K562 (cell line): ENCODE data around the gene SUB1. TPM values are rescaled to one million over a fixed set of nuclear protein-coding genes. Genes with fewer than 3 reads are reported as not detected.

Experiments
- ATAC-seq: fragments of 200-7000 bp; cut with Tn5 transposase; 3 replicates; pipeline ENCODE4 v1.9.1; 2020; ENCODE audit warnings: moderate library complexity
- BruUV-seq: library from RNA; stranded (reverse); fragments of 400-500 nt; replicated peaks from 2 replicates; lab custom pipeline; 2021; lab: Mats Ljungman, UMichigan
- CTCF ChIA-PET: fragments of 300-600 bp; formaldehyde crosslinking; extraction: SDS; loops from one replicate; lab custom pipeline; 2021; ENCODE audit warnings: low intra/inter-chr PET ratio; lab: Yijun Ruan, JAX
- POLR2A ChIA-PET: fragments of 300-600, 350-650 bp; sonication (Branson Sonifier 250); formaldehyde crosslinking; extraction: SDS; loops from one replicate; lab custom pipeline; 2021; ENCODE audit warnings: antibody characterized with exemption, inconsistent platforms; lab: Yijun Ruan, JAX
- DNase-seq, 4 experiments: peaks; one replicate each; pipeline versions ENCODE4 v3.0.0 to v3.0.0-alpha.2; 2011 to 2018; ENCODE audit warnings: low spot score in 3 of 4, mixed read lengths in 3 of 4; ENCODE audit errors: extremely low read depth in 1 of 4
- FAIRE-seq: peaks from 2 replicates; lab custom pipeline; 2011; peaks lifted over from hg19 to GRCh38; lab: Jason Lieb, UNC
- H2AFZ ChIP-seq: 2 replicates; pipeline ENCODE4 v1.6.0; 2011; ENCODE audit warnings: low read depth, low read length, control low read depth, inconsistent platforms
- H3K27ac ChIP-seq: fragments of 200-600 bp; 3 replicates; pipeline ENCODE4 v1.8.0; 2011; ENCODE audit warnings: low read depth, mild to moderate bottlenecking, control low read depth, inconsistent platforms, low read length, moderate library complexity, mixed read lengths; ENCODE audit errors: extremely low read depth
- H3K27me3 ChIP-seq, 2 experiments: fragments of 300-600 bp in 1 of 2; 2 replicates in 1 of 2; 3 replicates in 1 of 2; pipeline versions ENCODE4 v1.6.0 to v1.8.0; 2011; ENCODE audit warnings: inconsistent platforms in 2 of 2, low read length in 2 of 2, mild to moderate bottlenecking in 1 of 2, mixed read lengths in 1 of 2, moderate library complexity in 1 of 2; ENCODE audit not compliant: control insufficient read depth in 2 of 2, insufficient read depth in 2 of 2
- H3K36me3 ChIP-seq: fragments of 300-600 bp; 3 replicates; pipeline ENCODE4 v1.8.0; 2011; ENCODE audit warnings: mild to moderate bottlenecking, low read length, inconsistent platforms; ENCODE audit not compliant: control insufficient read depth, insufficient read depth
- H3K4me1 ChIP-seq, 2 experiments: fragments of 200-600 bp in 1 of 2; replicated peaks in 1 of 2; 2 replicates in 1 of 2; 3 replicates in 1 of 2; pipeline versions ENCODE4 v1.5.1 to v1.8.0; 2011; ENCODE audit warnings: inconsistent platforms in 2 of 2, low read length in 2 of 2, mild to moderate bottlenecking in 1 of 2, mixed read lengths in 1 of 2, moderate library complexity in 1 of 2; ENCODE audit not compliant: control insufficient read depth in 2 of 2, insufficient read depth in 2 of 2
- H3K4me2 ChIP-seq: 2 replicates; pipeline ENCODE4 v1.6.1; 2011; ENCODE audit warnings: low read length, control low read depth, inconsistent platforms, mixed read lengths; ENCODE audit not compliant: insufficient read depth
- H3K4me3 ChIP-seq: fragments of 200-600 bp; sonication (generic), shearing (Covaris generic); 2 replicates; pipeline ENCODE4 v1.5.1; 2016; ENCODE audit warnings: control low read depth, inconsistent platforms
- H3K79me2 ChIP-seq: fragments of 200-600 bp; 3 replicates; pipeline ENCODE4 v1.8.0; 2011; ENCODE audit warnings: low read length, inconsistent platforms; ENCODE audit not compliant: control insufficient read depth, insufficient read depth
- H3K9ac ChIP-seq, 2 experiments: 2 replicates each; pipeline versions ENCODE4 v1.6.0 to v1.6.1; 2011; ENCODE audit warnings: low read depth in 2 of 2, low read length in 2 of 2, control low read depth in 1 of 2, inconsistent platforms in 1 of 2, mild to moderate bottlenecking in 1 of 2, mixed read lengths in 1 of 2; ENCODE audit not compliant: insufficient read depth in 1 of 2
- H3K9me1 ChIP-seq: one replicate; pipeline ENCODE4 v1.6.0; 2011; ENCODE audit warnings: inconsistent platforms, mild to moderate bottlenecking, low read length, moderate library complexity; ENCODE audit not compliant: control insufficient read depth, insufficient read depth
- H3K9me3 ChIP-seq: replicated peaks from 2 replicates; pipeline ENCODE4 v1.5.1; 2011; ENCODE audit warnings: low read depth, low read length, inconsistent platforms; ENCODE audit not compliant: control insufficient read depth, insufficient read depth
- H4K20me1 ChIP-seq: replicated peaks from 2 replicates; pipeline ENCODE4 v1.6.1; 2011; ENCODE audit warnings: low read length, inconsistent platforms, mixed read lengths; ENCODE audit not compliant: control insufficient read depth, insufficient read depth
- CBFA2T3 ChIP-seq: fragments of 450-650 bp; IDR thresholded peaks from 2 replicates; pipeline ENCODE4 v1.6.1; 2017
- CHD4 ChIP-seq: fragments of 200-600 bp; sonication (generic); IDR thresholded peaks from 3 replicates; pipeline ENCODE4 v1.6.1; 2012; ENCODE audit warnings: low read depth, mild to moderate bottlenecking, mixed read lengths, low read length, inconsistent platforms; ENCODE audit not compliant: insufficient read depth, insufficient replicate concordance, poor library complexity, severe bottlenecking
- EP400 ChIP-seq: fragments of 450-650 bp; IDR thresholded peaks from 2 replicates; pipeline ENCODE4 v1.6.1; 2017; ENCODE audit warnings: antibody characterized with exemption, mild to moderate bottlenecking, moderate library complexity
- HNRNPLL ChIP-seq: fragments of 200-400 bp; formaldehyde crosslinking; IDR thresholded peaks from 2 replicates; pipeline ENCODE4 v1.6.1; 2017; ENCODE audit warnings: low read length, low read depth, mild to moderate bottlenecking; ENCODE audit not compliant: poor library complexity, severe bottlenecking
- PHB ChIP-seq: fragments of 250-450 bp; sonication (Bioruptor Pico); IDR thresholded peaks from 2 replicates; pipeline ENCODE4 v1.5.0; 2021
- PHB2 ChIP-seq: fragments of 450-650 bp; IDR thresholded peaks from 2 replicates; pipeline ENCODE4 v1.6.1; 2017; ENCODE audit warnings: low read depth
- PYGO2 ChIP-seq: fragments of 450-650 bp; IDR thresholded peaks from 2 replicates; pipeline ENCODE4 v1.6.1; 2016; ENCODE audit warnings: mild to moderate bottlenecking, missing genetic modification characterization, moderate library complexity, missing compliant biosample characterization
- RBM14 ChIP-seq: fragments of 200-400 bp; formaldehyde crosslinking; IDR thresholded peaks from 2 replicates; pipeline ENCODE4 v1.6.1; 2018; ENCODE audit warnings: low read depth, mild to moderate bottlenecking, low read length, moderate library complexity, borderline replicate concordance; ENCODE audit not compliant: insufficient read depth
- RNF219 ChIP-seq: fragments of 250-450 bp; sonication (Bioruptor Pico); IDR thresholded peaks from 2 replicates; pipeline ENCODE4 v1.5.0; 2022; ENCODE audit warnings: mild to moderate bottlenecking
- TEAD4 ChIP-seq, 2 experiments: sonication (generic) in 1 of 2; formaldehyde crosslinking in 1 of 2; IDR thresholded peaks; 2 replicates each; pipeline versions ENCODE4 v1.6.1 to v1.8.0; 2012 to 2022; ENCODE audit warnings: borderline replicate concordance in 1 of 2, inconsistent platforms in 1 of 2, low read length in 1 of 2, mild to moderate bottlenecking in 1 of 2, missing genetic modification reagents in 1 of 2
- WHSC1 ChIP-seq: IDR thresholded peaks from one replicate; pipeline ENCODE4 v1.6.1; 2012; ENCODE audit warnings: low read length, control low read depth, inconsistent platforms
- ZNF133 ChIP-seq: fragments of 250-450 bp; sonication (Bioruptor Pico); IDR thresholded peaks from 2 replicates; pipeline ENCODE4 v1.4.0; 2020; ENCODE audit warnings: mild to moderate bottlenecking
- WGBS: fragments of 100-300 bp; shearing (Covaris generic); methylation state at CpG from one replicate; pipeline ENCODE4 v1.1.6; 2016; ENCODE audit warnings: low coverage, mixed read lengths; ENCODE audit not compliant: insufficient coverage; ENCODE audit errors: missing lambda C conversion rate; 5-methylcytosine and 5-hydroxymethylcytosine counted together
- in situ Hi-C: fragments of 300-500 bp; cut with MboI; formaldehyde crosslinking; loops from 4 replicates; pipeline ENCODE4 v1.15.0; 2018; ENCODE audit warnings: inconsistent platforms, mixed read lengths
- intact Hi-C: fragments of 100-400 bp; cut with micrococcal nuclease; formaldehyde crosslinking; loops from 2 replicates; pipeline ENCODE4 v1.14.2; 2022
- polyA plus RNA-seq, 8 experiments: library from polyadenylated mRNA; depleted of rRNA in 4 of 8; stranded (reverse) in 5 of 8; unstranded in 3 of 8; fragments of >200 nt; fragmentation: Nextera tagmentation in 2 of 8; fragmentation: Illumina TruSeq in 1 of 8; extraction: Ambion mirVana in 2 of 8; extraction: Trizol in 1 of 8; gene quantifications; 2 replicates each; pipeline versions ENCODE4 v1.2.1 to v1.2.3, GENCODE V29; 2011 to 2014; ENCODE audit warnings: inconsistent platforms in 1 of 8, missing spikeins in 1 of 8
- total RNA-seq, 7 experiments: library from RNA; depleted of rRNA in 6 of 7; stranded (reverse); fragments of >200 nt in 6 of 7; fragmentation: Illumina TruSeq in 2 of 7; extraction: Trizol in 2 of 7; gene quantifications; 2 replicates each; pipeline versions ENCODE4 v1.2.1 to v1.2.3, GENCODE V29; 2011 to 2021; ENCODE audit warnings: low replicate concordance in 1 of 7
- TF ChIP-seq, protein P1 (sequence below): IDR thresholded peaks from 3 replicates; pipeline ENCODE4 v1.6.1; 2011; ENCODE audit warnings: borderline replicate concordance, mild to moderate bottlenecking; ENCODE audit not compliant: insufficient read length, insufficient read depth
- TF ChIP-seq, protein P2 (sequence below): fragments of 450-650 bp; IDR thresholded peaks from 2 replicates; pipeline ENCODE4 v1.7.1; 2018; ENCODE audit warnings: mild to moderate bottlenecking, low read depth; ENCODE audit not compliant: partially characterized antibody

The SUB1 gene
- total and polyA plus RNA-seq, 9 of the 15 experiments (the other 6 are each of a cell fraction or from before 2014, with no cell fraction given) = 336 to 1,031 (median 700) TPM

GRCh38 chr5:32551865-32552264 lies 33.5 kb upstream of the SUB1 start:
- Histone ChIP-seq H3K4me3 (no peak overlapping the region), H3K4me2 (no peak overlapping the region), H3K27ac (no peak overlapping the region), H3K79me2 (no peaks in the 10 kb centered on the region), H3K9me1 (no peaks in the 10 kb centered on the region), H3K9ac (no peak overlapping the region), H3K4me1 (no peaks in the 10 kb centered on the region), H4K20me1 (no peaks in the 10 kb centered on the region), H3K9me3 (peaks cover 4% of the 10 kb centered on the region), H2AFZ (peak overlapping the region; percentile 15; the same call in 1 of the 2 replicates), H3K36me3 (no peaks in the 10 kb centered on the region), H3K27me3 (0 out of 5 replicates have a peak, but pooled peaks cover 0 to 4% of the 10 kb centered on the region in 2 experiments)
- ATAC-seq (peak; percentile 58; the same call in 2 of the 3 replicates), FAIRE-seq (no peak), DNase-seq (no peak)
- intact Hi-C loops (no loop called here), in situ Hi-C loops (no loop called here)
- no TSS peak for BruUV-seq
- ChIA-PET CTCF (no interaction called here), POLR2A (interaction anchor here (0.8 kb wide), 1 partner anchor 10 kb away, joined by 3 read pairs; no protein-coding TSS in a partner anchor)
- 8% methylated on average over 2 of the region's 2 CpGs for WGBS
- TF ChIP-seq, protein P1, sequence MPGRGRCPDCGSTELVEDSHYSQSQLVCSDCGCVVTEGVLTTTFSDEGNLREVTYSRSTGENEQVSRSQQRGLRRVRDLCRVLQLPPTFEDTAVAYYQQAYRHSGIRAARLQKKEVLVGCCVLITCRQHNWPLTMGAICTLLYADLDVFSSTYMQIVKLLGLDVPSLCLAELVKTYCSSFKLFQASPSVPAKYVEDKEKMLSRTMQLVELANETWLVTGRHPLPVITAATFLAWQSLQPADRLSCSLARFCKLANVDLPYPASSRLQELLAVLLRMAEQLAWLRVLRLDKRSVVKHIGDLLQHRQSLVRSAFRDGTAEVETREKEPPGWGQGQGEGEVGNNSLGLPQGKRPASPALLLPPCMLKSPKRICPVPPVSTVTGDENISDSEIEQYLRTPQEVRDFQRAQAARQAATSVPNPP = no peak
- TF ChIP-seq WHSC1 = no peak
- TF ChIP-seq TEAD4 (IDR thresholded peaks at IDR 0.05; ENCODE audit: low read length) = peak; percentile 48; the same call in 1 of the 2 replicates
- no peak for TF ChIP-seq TEAD4 (CRISPR knock-in tag; IDR thresholded peaks at IDR 0.05; ENCODE audit: borderline replicate concordance)
- no peak for TF ChIP-seq RNF219 (CRISPR knock-in tag)
- TF ChIP-seq PYGO2 = no peak
- TF ChIP-seq ZNF133 (CRISPR knock-in tag) = no peak
- no peak for TF ChIP-seq EP400
- TF ChIP-seq PHB2 = no peak
- no peak for TF ChIP-seq PHB (CRISPR knock-in tag)
- no peak for TF ChIP-seq HNRNPLL
- TF ChIP-seq, protein P2, sequence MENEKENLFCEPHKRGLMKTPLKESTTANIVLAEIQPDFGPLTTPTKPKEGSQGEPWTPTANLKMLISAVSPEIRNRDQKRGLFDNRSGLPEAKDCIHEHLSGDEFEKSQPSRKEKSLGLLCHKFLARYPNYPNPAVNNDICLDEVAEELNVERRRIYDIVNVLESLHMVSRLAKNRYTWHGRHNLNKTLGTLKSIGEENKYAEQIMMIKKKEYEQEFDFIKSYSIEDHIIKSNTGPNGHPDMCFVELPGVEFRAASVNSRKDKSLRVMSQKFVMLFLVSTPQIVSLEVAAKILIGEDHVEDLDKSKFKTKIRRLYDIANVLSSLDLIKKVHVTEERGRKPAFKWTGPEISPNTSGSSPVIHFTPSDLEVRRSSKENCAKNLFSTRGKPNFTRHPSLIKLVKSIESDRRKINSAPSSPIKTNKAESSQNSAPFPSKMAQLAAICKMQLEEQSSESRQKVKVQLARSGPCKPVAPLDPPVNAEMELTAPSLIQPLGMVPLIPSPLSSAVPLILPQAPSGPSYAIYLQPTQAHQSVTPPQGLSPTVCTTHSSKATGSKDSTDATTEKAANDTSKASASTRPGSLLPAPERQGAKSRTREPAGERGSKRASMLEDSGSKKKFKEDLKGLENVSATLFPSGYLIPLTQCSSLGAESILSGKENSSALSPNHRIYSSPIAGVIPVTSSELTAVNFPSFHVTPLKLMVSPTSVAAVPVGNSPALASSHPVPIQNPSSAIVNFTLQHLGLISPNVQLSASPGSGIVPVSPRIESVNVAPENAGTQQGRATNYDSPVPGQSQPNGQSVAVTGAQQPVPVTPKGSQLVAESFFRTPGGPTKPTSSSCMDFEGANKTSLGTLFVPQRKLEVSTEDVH = no peak
- TF ChIP-seq CHD4 = no peak
- TF ChIP-seq RBM14 = no peak
- peak; percentile 21; the same call in 1 of the 2 replicates for TF ChIP-seq CBFA2T3
